ENCODE measurements around the gene SPATA12. TPM values are rescaled to one million over a fixed set of nuclear protein-coding genes. Genes with fewer than 3 reads are reported as not detected.

SPATA12 gene
- total RNA-seq, 1 donor from 2014 or later, result 0.38 TPM

DNA sequence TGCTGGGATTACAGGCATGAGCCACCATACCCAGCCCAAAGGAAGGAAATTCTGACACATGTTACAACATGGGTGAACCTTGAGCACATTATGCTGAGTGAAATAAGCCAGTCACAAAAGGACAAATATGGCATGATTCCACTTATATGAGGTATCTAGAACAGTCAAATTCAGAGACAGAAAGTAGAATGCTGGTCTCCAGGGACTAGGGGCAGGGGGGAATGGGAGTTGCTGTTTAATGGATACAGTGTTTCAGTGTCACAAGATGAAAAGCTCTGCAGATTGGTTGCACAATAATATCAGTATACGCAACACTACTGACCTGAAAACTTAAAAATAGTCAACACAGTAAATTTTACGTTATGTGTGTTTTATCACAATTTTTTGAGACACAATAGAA lies 4.1 kb downstream of the SPATA12 start:
- no peaks in the 10 kb centered on the region for H3K36me3 ChIP-seq (ENCODE audit: control insufficient read depth, insufficient read depth, low read length)
- no peaks in the 10 kb centered on the region for H3K27me3 ChIP-seq (ENCODE audit: control insufficient read depth, insufficient read depth, low read length)
- H3K4me3 ChIP-seq (ENCODE audit: low read depth, low read length), result no peak overlapping the region
- TF ChIP-seq, protein P1, sequence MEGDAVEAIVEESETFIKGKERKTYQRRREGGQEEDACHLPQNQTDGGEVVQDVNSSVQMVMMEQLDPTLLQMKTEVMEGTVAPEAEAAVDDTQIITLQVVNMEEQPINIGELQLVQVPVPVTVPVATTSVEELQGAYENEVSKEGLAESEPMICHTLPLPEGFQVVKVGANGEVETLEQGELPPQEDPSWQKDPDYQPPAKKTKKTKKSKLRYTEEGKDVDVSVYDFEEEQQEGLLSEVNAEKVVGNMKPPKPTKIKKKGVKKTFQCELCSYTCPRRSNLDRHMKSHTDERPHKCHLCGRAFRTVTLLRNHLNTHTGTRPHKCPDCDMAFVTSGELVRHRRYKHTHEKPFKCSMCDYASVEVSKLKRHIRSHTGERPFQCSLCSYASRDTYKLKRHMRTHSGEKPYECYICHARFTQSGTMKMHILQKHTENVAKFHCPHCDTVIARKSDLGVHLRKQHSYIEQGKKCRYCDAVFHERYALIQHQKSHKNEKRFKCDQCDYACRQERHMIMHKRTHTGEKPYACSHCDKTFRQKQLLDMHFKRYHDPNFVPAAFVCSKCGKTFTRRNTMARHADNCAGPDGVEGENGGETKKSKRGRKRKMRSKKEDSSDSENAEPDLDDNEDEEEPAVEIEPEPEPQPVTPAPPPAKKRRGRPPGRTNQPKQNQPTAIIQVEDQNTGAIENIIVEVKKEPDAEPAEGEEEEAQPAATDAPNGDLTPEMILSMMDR (IDR thresholded peaks at IDR 0.05; ENCODE audit: insufficient read depth, low read length, poor library complexity, severe bottlenecking), result no peak
- no peak for DNase-seq (ENCODE audit: low read depth)

DNA sequence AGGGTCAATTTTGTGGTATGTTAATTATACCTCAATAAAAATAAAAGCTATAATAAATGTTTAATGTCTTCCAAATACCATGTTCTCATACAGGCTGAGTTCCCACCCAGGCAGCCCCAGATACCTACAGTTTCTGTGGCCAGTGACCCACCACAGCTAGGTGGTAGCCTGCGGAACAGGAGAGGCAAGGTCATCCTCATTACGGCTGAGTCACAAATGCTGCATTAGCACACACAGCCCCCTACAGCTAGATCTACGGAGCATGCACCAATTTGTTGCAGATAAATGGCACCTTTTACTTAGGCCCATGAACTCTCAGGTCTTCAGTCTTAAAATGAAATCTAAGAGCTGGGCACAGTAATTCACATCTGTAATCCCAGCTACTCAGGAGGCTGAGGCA lies 5.1 kb downstream of the SPATA12 start:
- Histone ChIP-seq H3K4me3 (ENCODE audit: low read depth, low read length) (no peak overlapping the region), H3K36me3 (ENCODE audit: control insufficient read depth, insufficient read depth, low read length) (no peaks in the 10 kb centered on the region), H3K27me3 (ENCODE audit: control insufficient read depth, insufficient read depth, low read length) (no peaks in the 10 kb centered on the region)
- TF ChIP-seq, protein P1 (IDR thresholded peaks at IDR 0.05; ENCODE audit: insufficient read depth, low read length, poor library complexity, severe bottlenecking), result peak; percentile 25
- DNase-seq (ENCODE audit: low read depth), result no peak

DNA sequence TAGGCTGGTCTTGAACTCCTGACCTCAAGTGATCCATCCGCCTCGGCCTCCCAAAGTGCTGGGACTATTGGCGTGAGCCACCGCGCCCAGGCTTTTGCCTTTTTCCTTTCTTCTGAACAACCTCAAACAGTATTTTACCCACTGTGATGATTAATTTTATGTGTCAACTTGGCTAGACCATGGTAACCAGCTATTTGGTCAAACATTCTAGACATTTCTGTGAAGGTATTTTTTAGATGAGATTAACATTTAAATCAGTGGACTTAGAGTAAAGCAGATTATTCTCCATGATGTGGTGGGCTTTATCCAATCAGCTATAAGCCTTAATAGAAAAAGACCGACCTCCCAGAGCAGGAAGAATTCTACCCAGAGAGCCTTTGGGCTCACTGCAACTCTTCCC lies 6.0 kb downstream of the SPATA12 start:
- DNase-seq (ENCODE audit: low read depth), result no peak
- Histone ChIP-seq H3K36me3 (ENCODE audit: control insufficient read depth, insufficient read depth, low read length) (no peaks in the 10 kb centered on the region), H3K4me3 (ENCODE audit: low read depth, low read length) (no peak overlapping the region), H3K27me3 (ENCODE audit: control insufficient read depth, insufficient read depth, low read length) (no peaks in the 10 kb centered on the region)
- TF ChIP-seq, protein P1 (IDR thresholded peaks at IDR 0.05; ENCODE audit: insufficient read depth, low read length, poor library complexity, severe bottlenecking), result no peak

DNA sequence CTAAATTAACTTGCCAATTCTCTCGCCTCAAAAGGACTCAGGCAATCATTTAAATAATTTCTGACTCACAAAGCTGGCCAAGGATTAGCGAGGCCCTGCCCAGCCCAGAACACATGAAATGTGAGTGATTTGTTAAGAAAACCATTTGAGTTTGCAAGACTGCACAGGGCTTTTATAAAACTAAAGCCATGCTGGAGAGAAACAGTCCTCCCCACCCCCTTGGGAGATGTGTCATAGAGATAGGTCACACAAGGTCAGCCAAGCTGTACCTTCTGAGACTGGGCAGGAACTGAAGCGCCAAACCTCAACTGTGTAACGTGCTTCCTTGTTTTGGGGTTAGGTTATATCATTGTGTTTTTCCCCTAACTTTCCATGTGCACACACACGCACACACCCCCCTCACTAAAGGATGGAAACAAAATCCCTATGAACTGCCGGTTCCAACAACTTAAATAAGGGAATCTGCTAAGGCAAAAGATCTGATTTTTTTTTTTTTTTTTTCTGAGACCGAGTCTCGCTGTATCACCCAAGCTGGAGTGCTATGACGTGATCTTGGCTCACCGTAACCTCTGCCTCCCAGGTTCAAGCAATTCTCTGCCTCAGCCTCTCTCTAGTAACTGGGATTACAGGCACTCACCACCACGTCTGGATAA lies 8.1 kb downstream of the SPATA12 start:
- peak; percentile 94 for DNase-seq (ENCODE audit: low read depth)
- no peaks in the 10 kb centered on the region for H3K36me3 ChIP-seq (ENCODE audit: control insufficient read depth, insufficient read depth, low read length)
- no peaks in the 10 kb centered on the region for H3K27me3 ChIP-seq (ENCODE audit: control insufficient read depth, insufficient read depth, low read length)
- no peak overlapping the region for H3K4me3 ChIP-seq (ENCODE audit: low read depth, low read length)
- TF ChIP-seq, protein P1 (IDR thresholded peaks at IDR 0.05; ENCODE audit: insufficient read depth, low read length, poor library complexity, severe bottlenecking), result no peak

DNA sequence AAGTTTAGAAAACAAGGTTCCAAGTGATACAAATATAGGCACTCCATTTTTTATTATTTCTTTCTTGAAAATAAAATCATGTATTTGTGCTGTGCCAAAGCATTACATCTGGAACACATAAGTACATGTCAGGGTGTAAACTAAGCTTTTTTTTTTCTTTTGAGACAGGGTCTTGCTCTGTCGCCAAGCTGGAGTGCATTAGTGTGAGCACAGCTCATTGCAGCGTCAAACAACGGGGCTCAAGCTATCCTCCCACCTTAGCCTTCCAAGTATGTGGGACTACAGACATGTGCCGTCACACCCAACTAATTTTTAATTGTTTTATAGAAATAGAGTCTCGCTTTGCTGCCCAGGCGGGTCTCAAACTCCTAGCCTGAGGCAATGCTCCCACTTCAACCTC lies 9.0 kb downstream of the SPATA12 start:
- Histone ChIP-seq H3K36me3 (ENCODE audit: control insufficient read depth, insufficient read depth, low read length) (no peaks in the 10 kb centered on the region), H3K27me3 (ENCODE audit: control insufficient read depth, insufficient read depth, low read length) (no peaks in the 10 kb centered on the region), H3K4me3 (ENCODE audit: low read depth, low read length) (no peak overlapping the region)
- no peak for DNase-seq (ENCODE audit: low read depth)
- TF ChIP-seq, protein P1 (IDR thresholded peaks at IDR 0.05; ENCODE audit: insufficient read depth, low read length, poor library complexity, severe bottlenecking), result no peak

DNA sequence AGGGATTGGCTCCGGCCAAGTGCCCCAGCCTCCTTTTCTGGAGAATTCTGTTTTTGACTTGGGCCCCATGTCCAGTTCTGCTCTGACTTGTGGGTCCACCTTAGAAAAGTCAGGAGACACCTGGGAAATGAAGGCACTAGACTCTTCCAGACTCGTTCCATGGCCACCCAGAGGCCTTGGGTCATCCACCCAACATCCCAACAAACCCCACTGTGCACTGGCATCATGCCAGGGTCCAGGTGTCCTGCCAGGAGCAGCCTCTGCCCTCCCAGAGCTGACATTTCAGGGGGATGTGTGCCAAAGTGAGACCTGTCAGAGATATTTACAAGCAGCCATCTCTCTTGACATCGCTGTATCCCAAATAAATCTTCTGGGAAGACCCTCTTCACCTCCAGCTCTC lies 13.2 kb downstream of the SPATA12 start:
- Histone ChIP-seq H3K4me3 (ENCODE audit: low read depth, low read length) (no peak overlapping the region), H3K36me3 (ENCODE audit: control insufficient read depth, insufficient read depth, low read length) (no peaks in the 10 kb centered on the region), H3K27me3 (ENCODE audit: control insufficient read depth, insufficient read depth, low read length) (no peaks in the 10 kb centered on the region)
- TF ChIP-seq, protein P1 (IDR thresholded peaks at IDR 0.05; ENCODE audit: insufficient read depth, low read length, poor library complexity, severe bottlenecking), result no peak
- DNase-seq (ENCODE audit: low read depth), result no peak
